GM21528 (cell line): ENCODE measurements around the gene DYNC1LI1.
A peak's percentile ranks its signal among the peaks of the same experiment; 100 is the strongest.
"Not testable (repeated sequence)": the region's sequence is repeated elsewhere in the genome, so short reads cannot be mapped to it uniquely, and the experiment has no call there.

ENCODE experiments used
- ATAC-seq: cut with Tn5 transposase; IDR thresholded peaks from one replicate; pipeline ENCODE4 v1.9.1; 2021; ENCODE audit warnings: mild to moderate bottlenecking, moderate library complexity; ENCODE audit not compliant: unreplicated experiment, low FRiP score

DYNC1LI1 gene

GRCh38 chr3:32586356-32586755, 15.7 kb upstream of the DYNC1LI1 start:
- no peak for ATAC-seq

- no peak for ATAC-seq
These were observed 14.0 kb upstream of the DYNC1LI1 start for GRCh38 chr3:32584660-32585059.

- ATAC-seq, result no peak
These were observed 13.1 kb upstream of the DYNC1LI1 start for GRCh38 chr3:32583708-32584107.

GRCh38 chr3:32578669-32579068, 8.0 kb upstream of the DYNC1LI1 start:
- ATAC-seq, result not testable (repeated sequence)

DNA sequence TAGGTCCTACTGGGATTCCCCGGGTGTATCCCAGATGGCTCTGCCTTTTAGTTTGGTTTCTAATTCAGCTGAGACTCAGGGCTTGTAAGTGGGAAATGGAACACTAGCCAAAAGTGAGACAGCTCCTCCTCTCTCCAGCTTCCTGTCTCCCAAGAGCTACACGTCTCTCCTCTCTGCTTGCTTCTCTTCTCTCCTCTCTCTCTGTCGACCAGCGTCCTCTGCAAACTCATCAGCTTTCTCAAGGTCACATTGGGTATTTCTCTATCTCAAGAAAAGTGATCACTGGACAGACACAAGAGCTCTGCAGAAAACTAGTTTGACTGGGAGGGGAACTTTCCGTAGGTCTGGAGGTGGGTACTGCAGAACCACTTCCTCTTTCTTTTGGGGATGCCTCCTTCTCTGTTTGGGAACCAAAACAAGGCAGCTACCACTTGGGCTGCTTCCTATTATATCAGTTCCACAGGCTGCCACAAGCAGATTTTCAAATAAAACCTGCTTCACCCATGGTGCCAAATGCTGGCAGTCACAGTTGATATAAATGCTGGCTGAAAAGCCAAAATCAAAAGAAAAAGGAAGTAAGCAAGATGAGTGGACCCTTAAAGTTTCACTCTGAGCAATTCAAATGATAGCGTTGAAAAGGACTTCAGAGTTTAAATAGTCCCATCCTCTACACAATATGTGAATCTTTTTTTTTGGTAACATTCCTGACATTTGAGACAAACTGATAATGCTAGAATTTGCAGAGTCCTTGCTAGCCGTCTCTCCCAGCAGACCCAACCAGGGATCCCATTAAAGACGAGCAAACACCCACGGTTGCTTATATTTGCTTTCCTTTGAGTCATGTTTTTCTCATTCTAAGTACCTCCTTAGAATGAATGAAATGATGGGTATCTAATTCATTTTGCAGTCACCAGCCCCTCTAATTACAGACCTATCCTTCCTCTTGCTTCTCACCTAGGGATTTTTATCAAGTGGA, 7.2 kb upstream of the DYNC1LI1 start:
- ATAC-seq, result peak; percentile 95

DNA sequence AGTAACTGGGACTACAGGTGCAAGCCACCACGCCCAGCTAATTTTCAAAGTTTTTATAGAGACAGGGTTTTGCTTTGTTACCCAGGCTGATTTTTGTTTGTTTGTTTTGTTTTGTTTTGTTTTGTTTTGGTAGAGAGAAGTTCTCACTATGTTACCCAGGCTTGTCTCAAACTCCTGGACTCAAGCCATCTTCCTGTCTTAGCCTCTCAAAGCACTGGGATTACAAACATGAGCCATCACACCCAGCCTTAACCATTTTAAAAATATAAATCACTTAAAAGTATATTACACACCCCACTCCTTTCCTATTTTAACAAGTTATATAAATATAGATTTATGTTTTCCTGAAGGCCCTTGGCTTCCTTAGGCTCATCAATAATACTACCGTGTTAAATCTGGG, 6.5 kb upstream of the DYNC1LI1 start:
- no peak for ATAC-seq

- no peak for ATAC-seq
These were observed 4.9 kb upstream of the DYNC1LI1 start for GRCh38 chr3:32575451-32576113.

DNA sequence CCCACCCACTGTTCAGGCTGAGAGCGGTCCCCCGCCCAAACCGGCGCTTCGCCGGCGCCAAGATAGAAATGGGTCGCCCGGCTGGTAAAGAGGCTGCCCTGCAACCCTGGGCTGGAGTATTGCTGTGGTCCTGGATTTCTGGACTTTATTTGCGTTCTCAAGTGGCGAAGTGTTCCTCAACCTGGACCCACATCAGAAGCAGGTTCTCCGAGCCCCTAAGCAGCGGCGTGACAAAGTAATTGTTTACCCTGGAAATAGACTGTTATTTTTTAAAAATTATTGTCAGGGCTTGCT, 481 bp upstream of the DYNC1LI1 start:
- ATAC-seq, result peak; percentile 47

- ATAC-seq, result peak; percentile 51
These were observed 878 bp downstream of the DYNC1LI1 start for GRCh38 chr3:32569540-32570420.

- no peak for ATAC-seq
These were observed 1.7 kb downstream of the DYNC1LI1 start for GRCh38 chr3:32568953-32569352.

GRCh38 chr3:32564195-32564594, 6.5 kb downstream of the DYNC1LI1 start:
- no peak for ATAC-seq

DNA sequence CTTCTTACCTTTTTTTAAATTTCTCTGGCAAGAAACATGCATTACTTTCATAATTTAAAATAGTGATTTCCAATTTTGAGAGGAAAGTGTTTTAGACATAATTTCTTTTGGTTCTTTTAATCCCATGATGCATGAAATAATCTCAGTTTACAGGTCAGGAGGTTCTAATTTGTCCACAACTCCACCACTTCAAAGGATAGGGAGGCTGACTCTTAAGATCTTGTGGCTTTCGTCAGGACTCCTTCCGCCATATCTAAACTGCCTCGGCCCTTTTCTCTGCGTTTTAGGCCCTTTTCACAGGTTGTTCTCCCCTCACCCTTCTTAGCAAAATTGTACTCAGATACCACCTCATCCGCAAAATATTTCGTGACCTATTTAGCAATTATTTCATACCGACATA, 8.0 kb downstream of the DYNC1LI1 start:
- no peak for ATAC-seq

- no peak for ATAC-seq
These were observed 12.9 kb downstream of the DYNC1LI1 start for GRCh38 chr3:32557640-32558352.

DNA sequence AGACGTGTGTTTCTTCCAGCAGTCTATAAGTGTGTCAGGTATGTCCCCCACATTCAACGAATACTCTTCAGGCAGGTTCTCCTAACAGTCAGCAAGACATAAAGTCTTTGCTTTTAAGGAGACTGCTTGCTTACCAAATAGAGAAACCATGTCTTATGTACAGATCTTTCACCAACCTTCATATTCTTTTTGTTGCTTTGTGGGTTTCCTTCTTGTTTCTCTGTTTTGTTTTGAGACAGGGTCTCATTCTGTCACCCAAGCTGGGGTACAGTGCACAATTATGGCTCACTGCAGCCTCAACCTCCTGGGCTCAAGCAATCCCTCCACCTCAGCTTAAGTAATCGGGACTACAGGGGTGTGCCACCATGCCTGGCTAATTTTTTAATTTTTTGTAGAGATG, 14.3 kb downstream of the DYNC1LI1 start:
- ATAC-seq, result no peak

- ATAC-seq, result no peak
These were observed 16.7 kb downstream of the DYNC1LI1 start for GRCh38 chr3:32553973-32554372.

GRCh38 chr3:32553459-32553858, 17.2 kb downstream of the DYNC1LI1 start:
- ATAC-seq, result no peak

DNA sequence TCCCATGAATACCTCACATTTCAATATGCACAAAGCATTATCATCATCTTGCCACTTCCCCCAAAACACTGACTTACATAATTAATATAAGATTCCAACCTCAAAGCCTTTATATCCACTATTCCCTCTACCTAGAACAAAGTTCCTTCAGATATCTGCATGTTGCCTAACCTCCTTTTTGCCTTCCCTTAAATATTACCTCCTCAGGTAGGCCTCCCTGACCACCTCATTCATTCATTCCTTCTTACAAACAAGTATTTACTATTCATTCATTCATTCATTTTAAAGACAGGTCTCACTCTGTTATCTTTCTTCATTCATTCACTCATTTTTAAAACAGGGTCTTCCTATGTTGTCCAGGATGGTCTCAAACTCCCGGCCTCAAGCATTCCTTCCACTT, 18.6 kb downstream of the DYNC1LI1 start:
- ATAC-seq, result no peak

DNA sequence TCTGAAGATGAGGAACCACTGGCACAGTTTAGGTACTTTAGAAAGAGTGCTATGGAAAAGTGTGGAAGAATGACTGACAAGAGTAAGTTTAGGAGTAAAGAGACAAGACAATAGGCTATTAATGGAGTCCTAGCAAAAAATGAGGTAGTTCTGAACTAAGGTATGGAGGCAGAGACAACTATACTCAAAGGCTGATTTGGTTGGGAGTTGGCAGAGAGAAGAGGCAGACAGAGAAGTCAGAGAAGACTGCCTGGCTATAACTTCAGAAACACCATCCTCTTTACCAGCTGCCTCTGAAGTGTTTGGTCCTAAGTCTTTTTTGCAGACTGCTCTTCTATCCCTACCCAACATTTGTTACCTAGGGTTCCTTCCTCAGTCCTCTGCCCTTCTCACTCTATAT, 19.2 kb downstream of the DYNC1LI1 start:
- no peak for ATAC-seq

DNA sequence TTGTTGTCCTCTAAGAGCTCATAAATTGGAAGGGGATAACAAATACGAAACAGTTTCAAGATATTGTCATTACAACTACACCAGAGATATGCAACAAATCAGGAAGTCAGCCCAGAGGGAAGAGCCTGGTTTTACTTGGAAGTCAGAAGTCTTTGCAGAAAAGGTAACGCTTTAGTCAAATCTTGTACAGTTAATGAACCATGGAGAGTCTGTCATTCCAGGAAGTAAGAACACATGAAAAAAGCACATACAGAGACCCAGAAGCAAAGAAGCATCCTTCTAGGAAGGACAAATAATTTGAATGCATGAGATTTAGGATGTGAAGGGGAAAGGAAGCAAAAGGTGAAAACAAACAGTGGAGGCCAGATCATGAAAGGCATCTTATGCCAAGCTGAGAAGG, 19.6 kb downstream of the DYNC1LI1 start:
- ATAC-seq, result no peak

DNA sequence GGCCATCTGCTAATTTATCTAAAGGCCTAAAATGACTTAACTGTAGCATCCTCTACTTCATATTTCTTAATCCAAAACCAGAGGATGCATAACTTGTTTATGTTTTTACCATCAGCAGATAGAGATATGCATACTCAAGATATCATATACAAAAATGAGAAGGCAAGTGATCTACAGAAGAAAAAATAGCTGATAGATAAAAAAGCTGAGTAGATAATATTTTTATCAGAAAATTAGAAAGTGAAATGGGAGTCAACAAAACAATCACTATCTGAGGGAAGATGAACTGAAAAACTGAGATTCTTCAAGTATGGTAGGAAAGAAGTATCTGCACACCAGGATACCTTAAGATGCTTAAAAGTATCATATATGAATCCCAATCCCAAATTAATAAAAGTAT, 25.4 kb downstream of the DYNC1LI1 start:
- ATAC-seq, result no peak
